GM23338 (cell line): ENCODE measurements around the gene PTPRO. TPM values are rescaled to one million over a fixed set of nuclear protein-coding genes. Genes with fewer than 3 reads are reported as not detected.

ENCODE experiments used
- ATAC-seq: fragments of 200-7000 bp; cut with Tn5 transposase; 3 replicates; pipeline ENCODE4 v1.9.1; 2020
- DNase-seq: peaks from one replicate; pipeline ENCODE4 v3.0.0-alpha.2; 2015; ENCODE audit warnings: low spot score
- H2AFZ ChIP-seq: fragments of 200-600 bp; sonication (generic); 2 replicates; pipeline ENCODE4 v1.8.0; 2016; ENCODE audit warnings: antibody characterized with exemption, mild to moderate bottlenecking, moderate library complexity
- H3F3A ChIP-seq: fragments of 200-600 bp; sonication (generic); replicated peaks from 2 replicates; pipeline ENCODE4 v1.8.0; 2017; ENCODE audit warnings: antibody characterized with exemption, mixed run types, low read depth
- H3K27ac ChIP-seq: fragments of 200-600 bp; sonication (generic); 2 replicates; pipeline ENCODE4 v1.6.1; 2016; ENCODE audit warnings: low read depth
- H3K27me3 ChIP-seq: fragments of 200-600 bp; sonication (generic); 2 replicates; pipeline ENCODE4 v1.8.0; 2016; ENCODE audit warnings: mild to moderate bottlenecking, mixed run types, moderate library complexity; ENCODE audit not compliant: insufficient read depth
- H3K36me3 ChIP-seq: fragments of 200-600 bp; sonication (generic); 2 replicates; pipeline ENCODE4 v1.8.0; 2016; ENCODE audit warnings: mild to moderate bottlenecking; ENCODE audit not compliant: insufficient read depth
- H3K4me1 ChIP-seq: fragments of 200-600 bp; sonication (generic); 2 replicates; pipeline ENCODE4 v1.8.0; 2016; ENCODE audit warnings: mild to moderate bottlenecking, moderate library complexity; ENCODE audit not compliant: insufficient read depth
- H3K4me2 ChIP-seq: fragments of 200-600 bp; sonication (generic); 2 replicates; pipeline ENCODE4 v1.7.1; 2017; ENCODE audit warnings: mixed run types
- H3K4me3 ChIP-seq: fragments of 200-600 bp; sonication (generic); 2 replicates; pipeline ENCODE4 v1.6.1; 2016; ENCODE audit warnings: mixed run types
- H3K79me2 ChIP-seq: fragments of 200-600 bp; sonication (generic); replicated peaks from 2 replicates; pipeline ENCODE4 v1.8.0; 2017; ENCODE audit warnings: mild to moderate bottlenecking; ENCODE audit not compliant: insufficient read depth
- H3K9me2 ChIP-seq: fragments of 200-600 bp; sonication (generic); 2 replicates; pipeline ENCODE4 v1.8.0; 2017; ENCODE audit not compliant: insufficient read depth
- H4K20me1 ChIP-seq: fragments of 200-600 bp; sonication (generic); replicated peaks from 2 replicates; pipeline ENCODE4 v1.8.0; 2017; ENCODE audit warnings: mild to moderate bottlenecking; ENCODE audit not compliant: insufficient read depth
- H3K27ac Mint-ChIP-seq: 2 replicates; pipeline ENCODE4 v1.8.0; 2020; ENCODE audit warnings: inconsistent platforms, mild to moderate bottlenecking, moderate library complexity, mixed read lengths
- H3K27me3 Mint-ChIP-seq: 3 replicates; pipeline ENCODE4 v1.8.0; 2022; ENCODE audit warnings: low read depth, mild to moderate bottlenecking, moderate library complexity, mixed read lengths, inconsistent platforms; ENCODE audit not compliant: insufficient read depth, poor library complexity
- H3K36me3 Mint-ChIP-seq: 3 replicates; pipeline ENCODE4 v1.8.0; 2021; ENCODE audit warnings: low read depth, mild to moderate bottlenecking, inconsistent platforms, moderate library complexity, mixed read lengths
- H3K4me1 Mint-ChIP-seq: 3 replicates; pipeline ENCODE4 v1.8.0; 2020; ENCODE audit warnings: mild to moderate bottlenecking, inconsistent platforms, mixed read lengths
- H3K4me3 Mint-ChIP-seq: 3 replicates; pipeline ENCODE4 v1.8.0; 2021; ENCODE audit warnings: moderate library complexity, mild to moderate bottlenecking, inconsistent platforms, mixed read lengths
- H3K9me3 Mint-ChIP-seq: 3 replicates; pipeline ENCODE4 v1.8.0; 2020; ENCODE audit warnings: moderate library complexity, mild to moderate bottlenecking, inconsistent platforms, mixed read lengths
- CTCF ChIP-seq, 2 experiments: fragments of 200-600 bp in 1 of 2; sonication (generic) in 1 of 2; conservative IDR thresholded peaks; 2 replicates each; pipeline versions ENCODE4 v1.5.1 to v1.6.1; 2016 to 2017; ENCODE audit warnings: antibody characterized with exemption in 2 of 2, low read depth in 2 of 2, mild to moderate bottlenecking in 2 of 2, moderate library complexity in 1 of 2
- EZH2 ChIP-seq: fragments of 200-600 bp; sonication (generic); IDR thresholded peaks from one replicate; pipeline ENCODE4 v1.8.0; 2017; ENCODE audit warnings: antibody characterized with exemption, mild to moderate bottlenecking, low read depth; ENCODE audit not compliant: unreplicated experiment
- JUNB ChIP-seq: IDR thresholded peaks from one replicate; pipeline ENCODE4 v1.6.1; 2016; ENCODE audit warnings: antibody characterized with exemption; ENCODE audit not compliant: unreplicated experiment
- STAT1 ChIP-seq: IDR thresholded peaks from one replicate; pipeline ENCODE4 v1.6.1; 2016; ENCODE audit warnings: antibody characterized with exemption; ENCODE audit not compliant: unreplicated experiment
- ZNF331 ChIP-seq: fragments of 250-450 bp; sonication (Bioruptor Pico); IDR thresholded peaks from 2 replicates; pipeline ENCODE4 v1.5.0; 2020; ENCODE audit warnings: low read depth, mild to moderate bottlenecking, moderate library complexity
- ZNF462 ChIP-seq: fragments of 250-450 bp; sonication (Bioruptor Pico); IDR thresholded peaks from 2 replicates; pipeline ENCODE4 v1.5.0; 2020; ENCODE audit warnings: mild to moderate bottlenecking, moderate library complexity
- polyA plus RNA-seq: library from polyadenylated mRNA; unstranded; fragments of >200 nt; fragmentation: Nextera tagmentation; extraction: Ambion mirVana; gene quantifications from 2 replicates; pipeline ENCODE4 v1.2.1, GENCODE V29; 2016
- total RNA-seq: library from RNA; depleted of rRNA; stranded (reverse); fragments of >200 nt; shearing (Covaris generic); gene quantifications from 2 replicates; pipeline ENCODE4 v1.2.3, GENCODE V29; 2014

PTPRO gene
- total and polyA plus RNA-seq, 2 experiments from 2014 or later: 1.4 to 1.5 TPM

GRCh38 chr12:15592934-15593333, 270.6 kb downstream of the PTPRO start:
- Histone ChIP-seq H2AFZ (no peak overlapping the region), H3K4me1 (no peaks in the 10 kb centered on the region), H3K4me3 (no peak overlapping the region), H4K20me1 (no peaks in the 10 kb centered on the region), H3K79me2 (no peaks in the 10 kb centered on the region), H3K27me3 (no peaks in the 10 kb centered on the region), H3K36me3 (no peaks in the 10 kb centered on the region), H3K27ac (no peak overlapping the region), H3K4me2 (no peak overlapping the region), H3K9me2 (no peaks in the 10 kb centered on the region), H3F3A (no peaks in the 10 kb centered on the region)
- peaks cover 12% of the 10 kb centered on the region for H3K4me1 Mint-ChIP-seq
- no peak overlapping the region for H3K27ac Mint-ChIP-seq
- no peak for ATAC-seq
- TF ChIP-seq JUNB: no peak
- TF ChIP-seq ZNF331: no peak
- peak in 1 of 2 experiments; percentile 34; a peak in 2 of 4 replicates for TF ChIP-seq CTCF (conservative IDR thresholded peaks at IDR 0.05; ENCODE audit: low read depth in 2 of 2)
- no peak for TF ChIP-seq EZH2
- no peak for TF ChIP-seq ZNF462 (CRISPR knock-in tag)
- no peak for TF ChIP-seq STAT1
- no peaks in the 10 kb centered on the region for H3K36me3 Mint-ChIP-seq
- no peaks in the 10 kb centered on the region for H3K9me3 Mint-ChIP-seq
- H3K27me3 Mint-ChIP-seq: peaks cover 3% of the 10 kb centered on the region
- no peak overlapping the region for H3K4me3 Mint-ChIP-seq
- DNase-seq: no peak
